ENCODE measurements around the gene SSTR3. TPM values are rescaled to one million over a fixed set of nuclear protein-coding genes. Genes with fewer than 3 reads are reported as not detected.

SSTR3 gene
- total RNA-seq, 1 experiment from 2014 or later = not detected

DNA sequence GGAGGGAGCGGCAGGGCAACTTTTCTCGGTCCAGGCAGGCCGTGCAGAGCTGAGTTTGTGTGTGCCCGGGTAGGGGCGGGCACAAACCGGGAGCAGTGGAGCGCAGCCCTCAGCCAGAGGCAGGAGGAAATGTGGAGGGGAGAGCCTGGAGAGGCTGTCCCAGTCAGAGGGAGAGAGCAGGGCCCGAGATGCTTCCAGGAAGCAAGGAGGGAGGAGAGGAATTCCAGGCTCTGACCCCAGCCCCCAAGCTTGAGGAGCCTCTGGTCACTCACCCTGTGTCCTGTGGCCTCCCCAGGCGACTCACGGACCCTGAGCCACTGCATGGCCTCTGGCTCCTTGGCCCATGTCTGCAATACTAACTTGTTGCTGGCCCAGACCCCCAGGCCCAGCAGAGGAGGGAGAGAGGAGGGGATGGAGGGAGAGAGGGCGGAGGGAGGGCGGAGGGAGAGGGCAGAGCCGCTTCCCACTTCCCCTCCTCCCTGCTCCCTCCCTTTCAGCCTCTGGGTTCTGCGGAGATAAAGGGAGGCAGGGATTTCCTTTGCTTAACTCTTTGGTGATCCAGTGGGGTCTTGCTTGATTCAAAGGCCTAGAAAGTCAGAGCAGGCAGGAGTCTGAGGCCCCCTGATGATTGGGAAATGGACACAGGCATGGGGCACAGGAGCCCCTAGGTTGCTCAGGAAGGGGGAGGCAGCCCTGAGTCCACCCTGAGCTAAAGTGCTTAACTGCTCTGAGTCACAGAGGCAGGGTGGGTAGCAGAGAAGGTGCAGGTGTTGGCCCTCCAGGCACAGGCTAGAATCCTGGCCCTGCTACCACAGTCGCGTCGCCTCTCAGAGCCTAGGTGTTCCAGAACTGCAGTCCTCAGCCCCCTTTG is 24.2 kb downstream of the SSTR3 start, which contains the start of gene C1QTNF6:
Gene C1QTNF6, minus strand, starts transcription at position 357 of the 871 bp plus-strand sequence. Its CDS starts 34 bp downstream, at position 323.
- DNase-seq (ENCODE audit: low read depth) = peak; percentile 85
- in situ Hi-C loops (cut with HindIII; ENCODE audit: low pct_unique_long_range_greater_than_20kb, low sequenced_read_pairs) = loop anchor here (10.0 kb wide), 2 partner anchors 133 to 137 kb away; partner anchors contain the start of gene KCTD17

DNA sequence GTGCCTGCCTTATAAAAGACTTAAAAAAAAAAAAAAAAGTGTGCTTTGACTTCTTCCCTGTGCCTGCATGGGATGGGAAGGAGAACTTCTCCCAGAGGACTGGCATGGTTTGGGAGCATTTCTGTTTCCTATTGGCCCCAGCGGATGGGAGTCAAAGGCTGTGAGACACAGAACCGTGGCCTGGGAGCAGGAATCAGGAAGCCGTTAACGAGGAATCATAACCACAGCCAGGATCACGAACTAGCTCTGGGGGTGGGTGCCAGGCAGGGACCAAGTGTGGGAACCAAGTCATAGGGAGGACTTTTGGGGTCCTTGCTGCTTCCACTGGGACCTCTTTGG is 24.8 kb downstream of the SSTR3 start:
- DNase-seq (ENCODE audit: low read depth) = peak; percentile 78
- in situ Hi-C loops (cut with HindIII; ENCODE audit: low pct_unique_long_range_greater_than_20kb, low sequenced_read_pairs) = loop anchor here (10.0 kb wide), 2 partner anchors 133 to 137 kb away; partner anchors contain the start of gene KCTD17

DNA sequence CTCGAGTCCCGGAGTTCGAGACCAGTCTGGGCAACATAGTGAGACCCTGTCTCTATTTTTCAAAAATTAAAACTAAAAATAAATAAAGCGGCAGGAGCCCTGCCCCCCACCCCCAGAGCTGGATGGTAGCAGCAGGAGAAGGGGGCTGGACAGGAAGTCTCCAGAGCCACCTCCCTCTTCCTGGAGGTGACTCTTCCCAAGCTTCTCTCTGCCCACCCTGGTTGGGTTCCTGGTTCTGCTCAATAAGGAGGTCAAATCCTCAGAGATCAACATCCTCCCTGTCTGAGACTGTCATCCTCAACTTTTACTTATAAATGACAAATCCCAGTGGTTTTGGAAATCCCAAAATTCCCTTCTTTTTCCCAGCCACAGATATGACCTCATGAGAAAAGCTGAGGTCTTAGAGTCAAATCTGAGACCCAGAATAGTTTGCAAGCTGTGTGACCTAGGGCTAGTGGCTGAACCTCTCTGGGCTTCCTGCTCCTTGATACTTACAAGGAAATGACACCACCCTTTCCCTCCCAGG is 25.2 kb downstream of the SSTR3 start:
- DNase-seq (ENCODE audit: low read depth) = peak; percentile 34
- in situ Hi-C loops (cut with HindIII; ENCODE audit: low pct_unique_long_range_greater_than_20kb, low sequenced_read_pairs) = loop anchor here (10.0 kb wide), 2 partner anchors 132 to 138 kb away; partner anchors contain the start of gene KCTD17

DNA sequence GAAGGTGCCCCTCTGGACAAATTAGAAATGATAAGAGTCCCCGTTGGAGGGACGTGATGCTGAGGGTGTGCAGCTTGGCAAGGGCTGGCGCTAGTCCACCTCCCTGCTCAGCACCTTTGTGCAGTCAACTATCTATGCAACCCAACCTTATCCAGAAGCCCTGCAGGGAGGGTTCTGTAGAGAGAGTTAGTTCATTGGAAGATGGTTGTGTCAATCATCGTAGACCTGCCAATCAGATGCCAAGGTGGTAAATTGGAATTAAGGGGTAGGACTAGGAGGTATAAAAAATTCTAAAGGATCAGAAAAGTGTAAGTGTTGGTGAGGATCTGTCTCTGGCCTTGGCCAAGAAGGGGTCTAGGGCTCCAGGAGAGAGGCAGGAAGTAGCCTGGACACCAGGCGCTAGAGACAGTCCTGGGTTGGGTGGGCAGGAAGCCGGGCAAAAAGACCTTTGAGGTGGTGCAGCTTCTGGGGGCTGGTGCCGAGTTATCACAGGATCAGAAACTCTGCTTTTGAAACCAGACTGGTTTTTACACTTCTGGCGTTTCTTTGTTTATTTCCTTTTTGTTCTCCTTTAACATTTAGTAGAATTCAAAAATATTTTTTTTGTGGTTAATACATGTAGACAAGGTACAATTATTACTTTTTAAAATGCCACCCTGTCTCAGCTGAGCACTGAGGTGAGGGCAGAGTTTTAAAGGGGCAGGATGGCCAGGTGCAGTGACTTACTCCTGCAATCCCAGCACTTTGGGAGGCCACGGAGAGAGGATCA is 25.9 kb downstream of the SSTR3 start:
- in situ Hi-C loops (cut with HindIII; ENCODE audit: low pct_unique_long_range_greater_than_20kb, low sequenced_read_pairs) = loop anchor here (10.0 kb wide), 2 partner anchors 132 to 138 kb away; partner anchors contain the start of gene KCTD17
- DNase-seq (ENCODE audit: low read depth) = peak; percentile 75

DNA sequence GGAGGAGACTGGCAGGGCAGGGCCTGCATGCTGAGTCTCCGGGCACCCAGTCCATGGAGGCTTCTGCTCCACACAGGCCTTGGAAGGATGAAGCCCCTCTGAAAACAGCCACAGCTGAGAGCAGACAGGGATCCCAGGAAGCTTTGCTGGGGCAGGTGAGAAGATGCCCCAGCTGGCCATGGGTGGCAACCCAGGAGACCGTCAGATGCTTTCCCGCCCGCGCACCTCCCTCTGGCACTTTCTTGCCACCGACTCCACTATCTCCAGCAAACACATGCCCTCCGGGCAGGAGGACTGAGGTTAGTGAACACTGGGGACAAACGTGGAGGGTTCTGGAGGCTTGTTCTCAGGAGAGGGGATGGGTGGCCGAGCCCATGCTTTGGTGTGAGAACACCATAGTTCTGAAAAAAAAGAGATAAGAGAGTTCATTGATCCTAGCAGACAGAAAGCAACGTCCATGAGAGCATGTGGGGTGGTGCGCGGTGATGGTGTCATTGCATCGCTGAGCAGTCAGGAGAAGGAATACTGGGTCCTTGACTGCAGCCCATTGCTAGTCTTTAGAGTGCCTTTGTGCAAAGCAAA is 26.5 kb downstream of the SSTR3 start:
- DNase-seq (ENCODE audit: low read depth) = no peak
- in situ Hi-C loops (cut with HindIII; ENCODE audit: low pct_unique_long_range_greater_than_20kb, low sequenced_read_pairs) = loop anchor here (10.0 kb wide), 2 partner anchors 131 to 139 kb away; partner anchors contain the start of gene KCTD17

DNA sequence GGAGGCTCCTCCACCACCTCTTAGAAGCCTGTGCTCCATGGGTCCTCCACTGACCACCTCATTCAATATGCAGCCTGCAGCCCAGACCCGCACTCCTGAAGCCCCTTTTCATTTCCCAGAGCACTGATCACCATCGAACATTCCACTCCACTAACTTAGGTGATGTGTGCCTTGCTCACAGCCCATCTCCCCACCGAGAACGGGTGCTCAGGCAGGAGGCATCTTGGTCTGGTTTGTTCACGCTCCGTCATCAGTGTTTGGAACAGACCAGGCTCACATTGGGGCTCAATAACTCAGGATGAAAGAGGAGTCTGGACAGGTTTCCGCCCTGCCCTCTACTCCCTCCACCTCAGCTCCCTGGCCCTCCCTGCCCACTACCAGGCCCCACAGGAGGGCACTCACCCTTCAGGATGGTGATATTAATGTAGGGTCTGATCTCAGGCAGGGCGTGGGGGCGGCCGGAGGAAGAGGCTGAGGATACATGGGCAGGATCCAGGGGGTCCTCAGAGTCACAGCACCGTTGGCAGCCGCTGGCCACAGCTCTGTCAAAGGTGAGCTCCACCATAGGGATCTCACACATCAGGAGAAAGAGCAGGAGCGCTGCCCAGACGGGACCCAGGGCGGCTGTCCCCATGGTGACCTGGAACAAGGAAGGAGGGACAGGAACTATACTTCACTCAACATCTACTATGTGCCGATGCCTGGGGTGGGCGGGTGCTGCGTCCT is 27.3 kb downstream of the SSTR3 start:
- in situ Hi-C loops (cut with HindIII; ENCODE audit: low pct_unique_long_range_greater_than_20kb, low sequenced_read_pairs) = loop anchor here (10.0 kb wide), 2 partner anchors 130 to 140 kb away; partner anchors contain the start of gene KCTD17
- no peak for DNase-seq (ENCODE audit: low read depth)

DNA sequence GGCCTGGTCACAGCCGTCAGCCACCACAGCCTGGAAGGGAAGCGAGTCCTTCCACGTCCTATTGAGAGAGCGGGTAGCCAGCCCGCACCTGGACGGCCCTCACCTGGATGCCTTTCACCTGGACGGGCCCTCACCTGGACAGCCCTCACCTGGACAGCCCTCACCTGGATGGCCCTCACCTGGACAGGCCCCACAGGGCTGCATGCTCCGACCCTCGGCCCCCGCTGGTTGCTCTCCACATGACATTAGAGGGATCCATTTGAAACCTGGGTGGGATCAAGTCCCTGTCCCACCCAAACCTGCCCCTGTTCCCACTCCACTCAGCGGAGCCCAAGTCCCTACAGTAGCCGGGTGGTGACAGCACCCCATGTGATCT is 27.9 kb downstream of the SSTR3 start:
- DNase-seq (ENCODE audit: low read depth) = no peak
- in situ Hi-C loops (cut with HindIII; ENCODE audit: low pct_unique_long_range_greater_than_20kb, low sequenced_read_pairs) = loop anchor here (10.0 kb wide), 2 partner anchors 130 to 140 kb away; partner anchors contain the start of gene KCTD17

DNA sequence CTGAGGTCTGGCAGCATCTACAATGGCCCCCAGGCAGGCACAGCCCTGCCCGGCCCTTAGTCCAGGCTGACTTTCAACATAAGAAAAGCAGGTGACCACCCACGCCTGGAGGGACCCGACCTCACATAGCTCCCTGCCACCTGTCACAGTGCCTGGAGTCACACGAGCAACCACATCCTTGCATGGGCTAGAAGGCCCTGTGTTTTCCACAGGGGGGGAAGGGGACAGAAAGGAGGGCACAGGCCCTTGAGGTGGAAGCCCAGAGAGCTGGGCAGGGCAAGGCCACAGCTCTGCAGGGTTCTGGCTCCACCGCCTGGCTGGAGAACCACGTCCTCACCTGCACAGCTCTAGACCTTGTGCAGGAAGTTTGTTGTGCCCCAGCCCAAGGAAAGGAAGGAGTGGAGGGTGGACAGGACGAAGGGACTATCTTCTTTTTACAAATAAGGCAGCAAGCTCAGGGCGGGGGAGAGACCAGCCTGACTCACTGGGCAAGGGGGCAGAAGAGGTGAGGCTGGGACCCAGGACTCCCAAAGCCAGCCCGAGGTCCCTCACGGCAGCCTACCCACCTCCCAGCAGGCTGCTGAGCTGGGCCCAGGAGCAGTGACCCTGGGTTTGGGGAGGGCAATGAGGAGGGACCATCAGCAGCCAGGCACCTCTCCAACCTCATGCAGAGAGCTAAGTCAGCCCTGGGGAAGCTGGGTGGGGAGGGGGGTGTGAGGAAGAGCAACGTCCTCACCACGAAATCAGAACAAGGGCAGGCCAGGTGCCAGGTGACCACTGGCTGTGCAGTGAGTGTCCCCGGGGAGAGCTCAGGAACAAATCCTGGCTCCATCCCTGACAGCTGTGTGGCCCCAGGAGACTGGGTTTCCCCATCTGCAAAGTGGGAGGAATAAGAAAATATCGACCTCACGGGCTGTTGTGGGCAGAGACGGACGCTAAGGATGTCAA is 28.6 kb downstream of the SSTR3 start:
- in situ Hi-C loops (cut with HindIII; ENCODE audit: low pct_unique_long_range_greater_than_20kb, low sequenced_read_pairs) = loop anchor here (10.0 kb wide), 2 partner anchors 129 to 141 kb away; partner anchors contain the start of gene KCTD17
- no peak for DNase-seq (ENCODE audit: low read depth)

DNA sequence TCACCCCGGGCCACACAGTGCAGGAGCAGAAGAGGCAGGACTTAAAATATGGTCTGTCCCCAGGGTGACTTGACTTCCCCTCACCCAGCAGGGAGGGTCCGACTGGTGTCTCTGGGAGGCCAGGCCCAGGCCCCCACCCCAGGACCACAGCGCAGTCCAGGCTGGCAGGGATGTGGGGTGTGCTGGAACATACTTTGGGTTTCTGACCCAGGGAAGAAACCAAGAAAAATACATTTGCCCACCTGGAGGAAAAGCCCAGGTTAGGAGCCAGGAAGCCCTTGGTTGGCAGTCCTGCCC is 29.4 kb downstream of the SSTR3 start:
- in situ Hi-C loops (cut with HindIII; ENCODE audit: low pct_unique_long_range_greater_than_20kb, low sequenced_read_pairs) = loop anchor here (10.0 kb wide), 2 partner anchors 128 to 142 kb away; partner anchors contain the start of gene KCTD17
- no peak for DNase-seq (ENCODE audit: low read depth)

DNA sequence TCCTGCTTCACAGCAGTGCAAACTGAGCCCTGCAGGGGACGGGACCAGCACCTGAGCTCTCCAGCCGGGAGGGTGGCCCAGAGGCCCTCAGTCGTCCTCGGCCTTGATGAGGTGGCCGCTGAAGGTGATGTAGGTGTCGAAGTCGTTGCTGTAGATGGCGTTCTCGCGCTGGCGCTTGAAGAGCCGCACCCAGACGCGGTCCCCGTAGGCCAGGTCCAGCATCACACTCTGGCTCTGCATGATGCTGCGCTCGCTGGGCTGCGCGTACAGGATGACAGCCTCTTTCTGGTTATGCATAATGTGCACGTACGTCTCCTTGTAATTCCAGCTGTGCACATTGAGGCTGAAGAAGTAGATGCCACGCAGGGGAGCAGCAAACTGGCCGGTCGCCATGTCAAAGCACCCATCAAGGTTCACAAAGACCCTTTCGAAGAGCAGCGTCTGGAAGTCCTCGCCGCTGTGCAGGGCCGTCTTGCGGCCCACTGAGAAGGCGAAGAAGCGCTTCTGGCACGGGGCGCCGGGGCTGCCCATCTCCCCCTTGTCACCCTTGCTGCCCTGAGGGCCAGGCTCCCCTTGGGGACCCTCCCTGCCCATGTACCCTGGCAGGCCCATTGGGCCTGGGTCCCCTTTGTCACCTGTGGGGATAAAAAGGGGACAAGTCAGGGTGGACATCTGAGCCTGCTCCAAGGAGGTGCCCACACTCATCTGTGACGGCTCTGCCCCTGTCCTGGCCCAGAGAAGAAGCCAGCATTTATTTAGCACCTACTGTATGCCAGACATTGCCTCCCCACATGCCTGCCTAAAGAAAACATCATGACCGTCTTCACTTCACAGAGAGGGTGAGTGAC is 30.0 kb downstream of the SSTR3 start:
- no peak for DNase-seq (ENCODE audit: low read depth)
- in situ Hi-C loops (cut with HindIII; ENCODE audit: low pct_unique_long_range_greater_than_20kb, low sequenced_read_pairs) = loop anchor here (10.0 kb wide), 2 partner anchors 128 to 142 kb away; partner anchors contain the start of gene KCTD17

DNA sequence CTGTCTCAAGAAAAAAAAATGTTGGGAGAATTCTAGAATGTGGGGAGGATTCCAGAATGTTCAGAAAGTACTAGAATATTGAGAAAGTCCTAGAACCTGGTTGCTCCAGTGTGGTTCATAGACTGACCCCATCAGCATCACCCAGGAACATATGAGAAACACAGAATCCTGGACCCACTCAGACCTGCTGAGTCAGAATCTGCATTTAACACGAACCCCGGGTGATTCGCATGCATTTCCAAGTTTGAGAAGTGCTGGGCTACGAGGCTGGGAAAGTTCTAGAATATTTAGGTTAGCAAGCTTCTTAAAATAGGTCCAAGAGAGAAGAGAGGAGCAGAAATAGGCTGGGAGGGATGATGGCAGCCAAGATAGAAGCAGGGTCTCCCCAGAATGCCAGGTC is 30.6 kb downstream of the SSTR3 start:
- no peak for DNase-seq (ENCODE audit: low read depth)
- in situ Hi-C loops (cut with HindIII; ENCODE audit: low pct_unique_long_range_greater_than_20kb, low sequenced_read_pairs) = loop anchor here (10.0 kb wide), 2 partner anchors 127 to 143 kb away; partner anchors contain the start of gene KCTD17

DNA sequence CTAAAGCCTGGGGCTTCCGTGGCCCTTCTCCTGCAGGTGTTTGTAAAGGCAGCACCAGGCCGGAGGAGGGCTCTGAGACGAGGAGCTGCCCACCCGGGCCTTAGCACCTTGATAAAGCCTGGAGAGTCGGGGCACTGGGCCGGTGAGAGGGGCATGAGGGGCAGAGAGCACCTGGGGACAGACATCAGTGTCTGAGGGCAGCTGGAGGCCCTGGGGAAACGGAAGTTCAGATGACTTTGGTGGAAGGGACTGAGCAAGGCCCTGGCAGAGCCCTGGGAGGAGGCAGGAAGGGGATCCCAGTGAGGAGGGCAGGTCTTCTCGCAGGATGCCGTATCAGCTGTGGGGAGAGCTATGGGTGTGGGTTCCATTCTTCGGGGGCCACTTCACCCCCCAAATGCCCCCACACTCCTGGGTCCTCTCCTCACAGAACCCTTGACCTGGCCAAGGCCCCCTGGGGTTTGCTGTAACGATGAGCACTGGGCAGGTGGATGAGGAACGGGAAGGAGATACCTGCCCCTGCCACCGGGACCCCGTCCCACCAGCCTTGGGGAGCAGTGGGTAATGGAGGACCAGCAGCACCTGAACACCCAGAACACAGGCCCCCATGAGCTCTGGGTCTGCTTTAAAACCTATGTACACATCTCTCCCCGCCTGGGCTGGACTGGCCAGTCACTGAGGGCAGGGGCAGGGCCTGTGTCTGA is 31.6 kb downstream of the SSTR3 start:
- DNase-seq (ENCODE audit: low read depth) = no peak
- in situ Hi-C loops (cut with HindIII; ENCODE audit: low pct_unique_long_range_greater_than_20kb, low sequenced_read_pairs) = loop anchor here (10.0 kb wide), 2 partner anchors 126 to 144 kb away; partner anchors contain the start of gene KCTD17

DNA sequence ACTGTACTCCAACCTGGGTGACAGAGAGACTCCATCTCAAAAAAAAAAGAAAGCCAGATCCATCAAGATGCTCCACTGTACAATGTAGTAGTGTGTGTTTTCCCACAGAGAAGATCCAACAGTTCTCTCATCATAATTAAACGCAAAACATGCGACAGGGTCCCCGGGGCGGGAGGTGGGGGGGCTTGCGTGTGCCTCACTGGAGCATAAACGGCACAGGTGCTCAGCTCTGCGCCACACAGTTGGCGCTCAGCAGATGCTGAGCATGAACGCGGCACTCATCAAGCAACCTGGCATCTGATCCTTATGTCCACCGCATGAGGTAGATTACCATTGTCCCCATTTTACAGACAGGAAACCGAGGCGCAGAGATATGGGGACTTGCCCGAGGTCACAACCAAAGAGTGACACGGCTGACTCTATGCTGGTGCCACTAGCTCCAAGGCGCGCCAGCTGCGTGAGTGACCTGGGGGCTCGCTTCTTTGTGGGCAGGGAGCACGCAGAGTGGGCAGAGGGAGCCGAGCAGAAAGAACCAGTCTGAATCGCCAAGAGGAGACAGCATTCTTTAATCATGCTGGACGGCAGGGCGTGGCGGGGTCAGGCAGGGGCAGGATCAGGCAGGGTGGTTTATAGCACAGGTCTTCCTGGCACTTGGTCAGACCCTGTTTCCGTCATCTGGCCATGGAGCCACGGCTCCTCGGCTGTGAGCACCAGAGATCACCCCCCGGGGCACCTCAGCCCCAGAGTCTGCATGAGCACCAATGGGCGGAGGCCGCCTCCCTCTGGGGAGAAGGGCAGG is 32.5 kb downstream of the SSTR3 start:
- in situ Hi-C loops (cut with HindIII; ENCODE audit: low pct_unique_long_range_greater_than_20kb, low sequenced_read_pairs) = loop anchor here (10.0 kb wide), 2 partner anchors 125 to 145 kb away; partner anchors contain the start of gene KCTD17

DNA sequence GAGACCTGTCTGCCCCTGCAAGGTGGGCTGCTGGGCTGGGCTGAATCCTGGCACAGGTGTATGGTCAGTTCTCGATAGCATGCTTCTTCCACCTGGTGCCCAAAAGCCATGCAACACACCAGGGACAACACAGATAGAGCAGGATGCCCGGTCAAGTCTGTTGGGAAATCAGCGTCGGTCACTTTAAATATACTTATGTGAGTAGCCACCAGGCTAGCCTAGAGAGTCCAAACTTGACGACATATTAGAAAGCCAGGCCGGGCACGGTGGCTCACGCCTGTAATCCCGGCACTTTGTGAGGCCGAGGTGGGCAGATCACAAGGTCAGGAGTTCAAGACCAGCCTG is 33.2 kb downstream of the SSTR3 start:
- in situ Hi-C loops (cut with HindIII; ENCODE audit: low pct_unique_long_range_greater_than_20kb, low sequenced_read_pairs) = no loop called here
- DNase-seq (ENCODE audit: low read depth) = no peak

More for the DNA sequence above, 32.5 kb downstream of the SSTR3 start:
- DNase-seq (ENCODE audit: low read depth) = no peak

All from Caki2 (cell line).